Mesendoderm (in vitro differentiated cells): ENCODE results near the gene CDK16.

Experiments used
- DNase-seq: peaks from one replicate; pipeline ENCODE4 v3.0.0; 2013
- H2AK5ac ChIP-seq: 2 replicates; pipeline ENCODE4 v1.6.1; 2013; ENCODE audit warnings: low read length, inconsistent platforms
- H2BK120ac ChIP-seq: 2 replicates; pipeline ENCODE4 v1.6.1; 2013; ENCODE audit warnings: low read depth, mild to moderate bottlenecking, low read length, moderate library complexity, mixed read lengths
- H2BK15ac ChIP-seq: replicated peaks from 2 replicates; pipeline ENCODE4 v1.6.1; 2013; ENCODE audit warnings: low read depth, mild to moderate bottlenecking, moderate library complexity
- H2BK5ac ChIP-seq: 2 replicates; pipeline ENCODE4 v1.6.1; 2013; ENCODE audit warnings: low read length, inconsistent platforms
- H3K18ac ChIP-seq: 2 replicates; pipeline ENCODE4 v1.6.1; 2013; ENCODE audit warnings: mild to moderate bottlenecking, low read length, mixed read lengths
- H3K23ac ChIP-seq: one replicate; pipeline ENCODE4 v1.6.1; 2013; ENCODE audit warnings: low read length
- H3K27ac ChIP-seq: 2 replicates; pipeline ENCODE4 v1.5.1; 2013; ENCODE audit warnings: low read depth, mild to moderate bottlenecking, inconsistent platforms, low read length, moderate library complexity
- H3K27me3 ChIP-seq: 2 replicates; pipeline ENCODE4 v1.6.1; 2013; ENCODE audit warnings: low read length, control low read depth, mild to moderate bottlenecking, inconsistent platforms; ENCODE audit not compliant: insufficient read depth, poor library complexity
- H3K36me3 ChIP-seq: 2 replicates; pipeline ENCODE4 v1.6.1; 2013; ENCODE audit warnings: low read length, inconsistent platforms; ENCODE audit not compliant: control insufficient read depth, insufficient read depth
- H3K4ac ChIP-seq: one replicate; pipeline ENCODE4 v1.6.1; 2013; ENCODE audit warnings: low read depth, mild to moderate bottlenecking, low read length, moderate library complexity
- H3K4me1 ChIP-seq: 2 replicates; pipeline ENCODE4 v1.6.1; 2013; ENCODE audit warnings: low read depth, low read length, inconsistent platforms; ENCODE audit not compliant: control insufficient read depth
- H3K4me2 ChIP-seq: 2 replicates; pipeline ENCODE4 v1.6.1; 2013; ENCODE audit warnings: low read length
- H3K4me3 ChIP-seq: 2 replicates; pipeline ENCODE4 v1.5.1; 2013; ENCODE audit warnings: mild to moderate bottlenecking, low read length
- H3K56ac ChIP-seq: one replicate; pipeline ENCODE4 v1.6.1; 2013; ENCODE audit warnings: low read length
- H3K79me1 ChIP-seq: 2 replicates; pipeline ENCODE4 v1.6.1; 2013; ENCODE audit warnings: low read length, inconsistent platforms
- H3K79me2 ChIP-seq: 2 replicates; pipeline ENCODE4 v1.6.1; 2013; ENCODE audit warnings: mild to moderate bottlenecking, low read length; ENCODE audit not compliant: control insufficient read depth, insufficient read depth
- H3K9ac ChIP-seq: 2 replicates; pipeline ENCODE4 v1.6.1; 2013; ENCODE audit warnings: low read length, inconsistent platforms
- H4K5ac ChIP-seq: one replicate; pipeline ENCODE4 v1.6.1; 2013; ENCODE audit warnings: low read length
- H4K8ac ChIP-seq: one replicate; pipeline ENCODE4 v1.6.1; 2013; ENCODE audit warnings: low read depth, mild to moderate bottlenecking, control low read depth, low read length, moderate library complexity
- WGBS: extraction: QIAGEN DNeasy Blood & Tissue Kit; methylation state at CpG from one replicate; pipeline ENCODE4 v1.1.7; 2013; ENCODE audit warnings: low lambda C conversion rate, missing lambda C conversion rate; ENCODE audit not compliant: insufficient coverage; ENCODE audit errors: extremely low coverage; 5-methylcytosine and 5-hydroxymethylcytosine counted together

Gene CDK16

GRCh38 chrX:47217121-47217851, 1.2 kb upstream of the CDK16 start:
- H3K4me3 ChIP-seq, result no peak overlapping the region
- no peak overlapping the region for H2BK5ac ChIP-seq
- H3K4me2 ChIP-seq, result no peak overlapping the region
- H3K27me3 ChIP-seq, result no peaks in the 10 kb centered on the region
- peaks cover 2% of the 10 kb centered on the region for H3K79me1 ChIP-seq
- no peak overlapping the region for H4K8ac ChIP-seq
- no peak overlapping the region for H2AK5ac ChIP-seq
- peaks cover 33% of the 10 kb centered on the region for H3K79me2 ChIP-seq
- no peak overlapping the region for H2BK120ac ChIP-seq
- WGBS, result no CpG with 5 or more reads among the region's 22 CpGs
- DNase-seq, result peak; percentile 73
- no peak overlapping the region for H4K5ac ChIP-seq
- H3K9ac ChIP-seq, result peak overlapping the region; percentile 59
- H3K4ac ChIP-seq, result no peak overlapping the region
- no peak overlapping the region for H3K23ac ChIP-seq
- H3K4me1 ChIP-seq, result peaks cover 1% of the 10 kb centered on the region
- H2BK15ac ChIP-seq, result no peak overlapping the region
- H3K18ac ChIP-seq, result no peak overlapping the region
- H3K27ac ChIP-seq, result peak overlapping the region; percentile 40
- peak overlapping the region; percentile 70 for H3K56ac ChIP-seq
- peaks cover 9% of the 10 kb centered on the region for H3K36me3 ChIP-seq

- peak overlapping the region; percentile 54 for H3K4me2 ChIP-seq
- peak; percentile 99 for DNase-seq
- peak overlapping the region; percentile 89 for H3K9ac ChIP-seq
- H3K79me1 ChIP-seq, result peaks cover 2% of the 10 kb centered on the region
- H3K23ac ChIP-seq, result no peak overlapping the region
- H2BK15ac ChIP-seq, result no peak overlapping the region
- no CpG with 5 or more reads among the region's 31 CpGs for WGBS
- H3K4me1 ChIP-seq, result peaks cover 1% of the 10 kb centered on the region
- H4K5ac ChIP-seq, result no peak overlapping the region
- peak overlapping the region; percentile 89 for H3K27ac ChIP-seq
- H3K18ac ChIP-seq, result no peak overlapping the region
- peaks cover 33% of the 10 kb centered on the region for H3K79me2 ChIP-seq
- peak overlapping the region; percentile 73 for H3K4me3 ChIP-seq
- no peak overlapping the region for H2BK120ac ChIP-seq
- no peak overlapping the region for H4K8ac ChIP-seq
- H3K4ac ChIP-seq, result no peak overlapping the region
- H3K36me3 ChIP-seq, result peaks cover 5% of the 10 kb centered on the region
- no peaks in the 10 kb centered on the region for H3K27me3 ChIP-seq
- no peak overlapping the region for H2BK5ac ChIP-seq
- H3K56ac ChIP-seq, result peak overlapping the region; percentile 92
- H2AK5ac ChIP-seq, result no peak overlapping the region
These were observed 615 bp upstream of the CDK16 start for GRCh38 chrX:47217852-47218279.

GRCh38 chrX:47218920-47219815, 687 bp downstream of the CDK16 start:
- Histone ChIP-seq H3K18ac (peak overlapping the region; percentile 95), H4K8ac (no peak overlapping the region), H2BK5ac (peak overlapping the region; percentile 55), H3K9ac (peak overlapping the region; percentile 91), H3K23ac (no peak overlapping the region), H3K4me2 (peak overlapping the region; percentile 81), H3K27me3 (no peaks in the 10 kb centered on the region), H4K5ac (no peak overlapping the region), H3K79me1 (peaks cover 2% of the 10 kb centered on the region), H3K79me2 (peaks cover 33% of the 10 kb centered on the region), H3K27ac (peak overlapping the region; percentile 89), H3K56ac (peak overlapping the region; percentile 92), H2BK15ac (no peak overlapping the region), H2BK120ac (no peak overlapping the region), H3K4ac (peak overlapping the region; percentile 93), H3K36me3 (peaks cover 3% of the 10 kb centered on the region), H3K4me1 (peaks cover 1% of the 10 kb centered on the region), H2AK5ac (no peak overlapping the region), H3K4me3 (peak overlapping the region; percentile 68)
- no CpG with 5 or more reads among the region's 60 CpGs for WGBS
- DNase-seq, result peak; percentile 34

GRCh38 chrX:47221756-47222155, 3.3 kb downstream of the CDK16 start:
- no peak overlapping the region for H4K5ac ChIP-seq
- H2BK5ac ChIP-seq, result no peak overlapping the region
- WGBS, result no CpG with 5 or more reads among the region's 4 CpGs
- peaks cover 1% of the 10 kb centered on the region for H3K4me1 ChIP-seq
- no peak overlapping the region for H2AK5ac ChIP-seq
- H3K9ac ChIP-seq, result no peak overlapping the region
- no peak for DNase-seq
- H3K23ac ChIP-seq, result no peak overlapping the region
- H3K27me3 ChIP-seq, result no peaks in the 10 kb centered on the region
- H4K8ac ChIP-seq, result no peak overlapping the region
- H3K56ac ChIP-seq, result no peak overlapping the region
- no peak overlapping the region for H3K27ac ChIP-seq
- peaks cover 33% of the 10 kb centered on the region for H3K79me2 ChIP-seq
- H3K4me3 ChIP-seq, result no peak overlapping the region
- H3K18ac ChIP-seq, result no peak overlapping the region
- H3K79me1 ChIP-seq, result peaks cover 2% of the 10 kb centered on the region
- H3K36me3 ChIP-seq, result no peaks in the 10 kb centered on the region
- H2BK120ac ChIP-seq, result no peak overlapping the region
- H3K4ac ChIP-seq, result no peak overlapping the region
- no peak overlapping the region for H3K4me2 ChIP-seq
- H2BK15ac ChIP-seq, result no peak overlapping the region

GRCh38 chrX:47222751-47223350, 4.4 kb downstream of the CDK16 start:
- H4K5ac ChIP-seq, result no peak overlapping the region
- H3K4me1 ChIP-seq, result peaks cover 1% of the 10 kb centered on the region
- peak; percentile 63 for DNase-seq
- H2BK120ac ChIP-seq, result no peak overlapping the region
- H4K8ac ChIP-seq, result no peak overlapping the region
- H3K4me3 ChIP-seq, result no peak overlapping the region
- H3K23ac ChIP-seq, result no peak overlapping the region
- H3K9ac ChIP-seq, result no peak overlapping the region
- no peak overlapping the region for H3K27ac ChIP-seq
- H3K36me3 ChIP-seq, result no peaks in the 10 kb centered on the region
- H3K79me2 ChIP-seq, result peaks cover 33% of the 10 kb centered on the region
- no peak overlapping the region for H3K56ac ChIP-seq
- no peak overlapping the region for H3K4me2 ChIP-seq
- no peaks in the 10 kb centered on the region for H3K27me3 ChIP-seq
- H2BK15ac ChIP-seq, result no peak overlapping the region
- no peak overlapping the region for H3K4ac ChIP-seq
- no peak overlapping the region for H2BK5ac ChIP-seq
- no peak overlapping the region for H2AK5ac ChIP-seq
- peaks cover 2% of the 10 kb centered on the region for H3K79me1 ChIP-seq
- WGBS, result no CpG with 5 or more reads among the region's 10 CpGs
- no peak overlapping the region for H3K18ac ChIP-seq
